ENCODE data around the gene AHCY.
"Not testable (repeated sequence)": the region's sequence is repeated elsewhere in the genome, so short reads cannot be mapped to it uniquely, and the experiment has no call there.

Gene AHCY

DNA sequence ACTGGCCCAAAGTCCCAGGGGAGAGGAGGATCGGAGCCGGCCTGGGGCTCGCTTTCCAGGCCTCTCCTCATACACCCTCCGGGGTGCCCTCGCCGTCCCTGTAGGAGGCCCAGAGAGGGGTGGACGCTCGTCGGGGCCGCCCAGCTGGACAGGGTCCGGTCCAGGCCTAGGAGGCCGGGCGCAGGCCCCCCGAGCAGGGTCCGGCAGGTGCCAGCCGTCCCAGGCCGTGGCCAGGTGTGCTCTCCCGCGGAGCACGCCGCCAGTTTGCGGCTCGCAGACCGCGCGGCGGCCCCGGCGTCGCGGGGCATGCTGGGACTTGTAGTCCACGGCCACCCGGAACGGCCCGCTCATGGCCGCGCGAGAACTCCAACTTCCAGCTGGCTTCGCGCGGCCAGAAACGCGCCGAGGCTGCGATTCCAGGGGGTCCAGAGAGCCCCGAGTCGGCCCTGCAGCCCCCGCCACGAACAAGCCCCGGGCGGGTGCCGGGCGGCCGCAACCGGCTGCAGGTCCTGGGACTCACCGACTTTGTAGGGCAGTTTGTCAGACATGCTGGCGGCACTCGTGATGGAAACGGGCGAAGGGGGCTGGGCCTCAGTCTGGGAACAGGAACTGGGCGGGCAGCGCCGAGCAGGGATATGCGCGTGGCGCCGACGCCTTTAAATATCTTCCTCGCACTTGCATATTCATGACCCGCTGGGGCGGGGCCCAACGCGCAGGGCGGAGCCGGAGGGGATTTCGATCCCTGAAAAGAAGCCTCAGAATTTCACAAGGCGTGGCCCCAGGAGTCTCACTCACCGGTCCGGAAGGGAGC, at the start of gene AHCY:
Gene AHCY (minus strand): TSS at position 633 of the 811 bp plus-strand sequence. CDS start 85 bp downstream, at position 548.
- DNase-seq = peak; percentile 95

DNA sequence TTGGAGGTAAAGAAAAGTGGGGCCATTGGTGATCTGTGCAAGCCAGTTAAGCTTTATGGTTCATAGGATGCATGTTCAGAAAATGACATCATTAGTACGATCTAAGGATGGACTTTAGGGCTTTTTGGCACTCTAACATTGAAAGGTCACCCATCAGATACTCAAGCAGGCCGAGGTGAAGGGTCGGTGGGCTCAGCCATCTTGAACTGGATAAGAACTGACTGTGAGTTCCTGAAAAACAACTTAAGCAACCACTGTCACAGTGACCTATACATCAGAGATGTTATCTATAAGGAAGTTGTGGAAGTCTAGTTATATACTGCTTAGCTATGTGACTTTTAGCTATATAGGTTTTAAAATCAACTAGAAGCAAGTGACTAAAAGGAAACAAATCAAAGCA, 46.9 kb upstream of the AHCY start:
- no peak for DNase-seq

DNA sequence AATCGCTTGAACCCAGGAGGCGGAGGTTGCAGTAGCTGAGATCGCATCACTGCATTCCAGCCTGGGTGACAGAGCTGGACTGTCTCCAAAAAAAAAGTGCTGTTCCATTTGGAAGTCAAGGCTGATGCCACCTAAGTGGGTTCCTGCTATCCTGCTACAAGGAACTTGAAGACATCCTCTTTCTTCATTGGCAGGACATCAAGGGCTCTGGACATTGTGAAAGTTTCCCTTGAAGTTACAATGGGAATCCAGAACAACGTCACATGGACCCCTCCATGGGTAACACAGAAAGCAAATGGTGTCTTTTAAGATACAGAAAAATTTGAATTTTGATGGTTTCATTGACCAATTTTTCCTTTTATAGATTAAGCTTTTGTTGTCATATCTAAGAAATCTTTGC, 44.4 kb upstream of the AHCY start:
- DNase-seq = no peak

DNA sequence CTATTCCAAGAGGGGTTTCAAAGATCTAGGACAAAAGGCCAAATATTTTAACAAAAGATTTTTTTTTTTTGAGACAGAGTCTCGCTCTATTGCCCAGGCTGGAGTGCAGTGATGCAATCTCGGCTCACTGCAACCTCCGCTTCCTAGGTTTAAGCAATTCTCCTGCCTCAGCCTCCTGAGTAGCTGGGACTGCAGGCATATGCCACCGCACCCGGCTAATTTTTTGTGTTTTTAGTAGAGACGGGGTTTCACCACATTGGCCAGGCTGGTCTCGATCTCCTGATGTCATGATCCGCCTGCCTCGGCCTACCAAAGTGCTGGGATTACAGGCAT, 43.3 kb upstream of the AHCY start:
- DNase-seq = not testable (repeated sequence)

DNA sequence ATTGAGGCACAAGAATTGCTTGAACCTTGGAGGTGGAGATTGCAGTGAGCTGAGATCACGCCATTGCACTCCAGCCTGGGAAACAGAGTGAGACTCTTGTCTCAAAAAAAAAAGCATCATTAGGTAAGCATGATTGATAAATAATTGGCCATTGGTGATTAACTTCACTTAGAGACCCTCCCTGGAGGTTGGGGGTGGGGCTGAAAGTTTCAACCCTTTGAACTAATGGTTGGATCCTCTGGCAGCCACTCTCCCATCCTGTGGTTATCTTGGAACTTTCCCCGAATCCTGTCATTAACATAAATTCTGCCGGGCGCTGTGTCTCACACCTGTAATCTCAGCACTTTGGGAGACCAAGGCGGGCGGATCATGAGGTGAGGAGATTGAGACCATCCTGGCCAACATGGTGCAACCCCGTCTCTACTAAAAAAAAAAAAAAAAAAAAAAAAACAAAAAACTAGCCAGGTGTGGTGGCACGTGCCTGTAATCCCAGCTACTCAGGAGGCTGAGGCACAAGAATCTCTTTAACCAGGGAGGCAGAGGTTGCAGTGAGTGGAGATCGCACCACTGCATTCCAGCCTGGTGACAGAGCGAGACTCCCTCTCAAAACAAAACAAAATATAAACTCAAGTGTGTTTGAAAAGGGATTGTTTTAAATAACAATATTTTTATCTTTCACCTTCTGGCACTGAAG, 42.8 kb upstream of the AHCY start:
- DNase-seq = not testable (repeated sequence)

DNA sequence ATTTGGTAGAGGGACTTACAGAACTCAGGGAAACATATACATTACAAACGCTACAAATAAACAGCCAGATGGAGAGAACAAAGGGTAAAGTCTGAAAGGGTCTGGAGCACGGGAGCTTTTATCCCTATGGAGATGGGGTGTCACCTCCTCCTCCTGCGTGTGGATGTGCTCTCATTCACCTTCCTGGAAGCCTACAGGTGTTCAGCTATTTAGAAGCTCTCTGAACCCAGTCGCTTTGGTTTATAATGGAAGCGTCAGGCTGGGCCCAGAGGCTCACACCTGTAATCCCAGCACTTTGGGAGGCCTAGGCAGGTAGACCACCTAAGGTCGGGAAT, 42.2 kb upstream of the AHCY start:
- no peak for DNase-seq

DNA sequence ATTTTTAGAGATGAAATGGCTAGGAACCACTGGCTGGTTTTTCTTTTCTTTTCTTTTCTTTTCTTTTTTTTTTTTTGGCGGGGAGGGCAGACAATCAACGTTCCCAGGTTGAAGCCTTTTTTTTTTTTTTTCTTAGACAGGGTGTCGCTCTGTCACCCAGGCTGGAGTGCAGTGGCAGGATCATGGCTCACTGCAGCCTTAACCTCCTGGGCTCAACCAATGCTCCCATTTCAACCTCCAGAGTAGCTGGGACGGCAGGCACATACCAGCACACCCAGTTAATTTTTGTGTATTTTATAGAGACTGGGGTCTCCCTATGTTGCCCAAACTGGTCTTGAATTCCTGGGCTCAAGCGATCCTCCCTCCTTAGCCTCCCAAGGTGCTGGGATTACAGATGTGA, 41.1 kb upstream of the AHCY start:
- DNase-seq = no peak

DNA sequence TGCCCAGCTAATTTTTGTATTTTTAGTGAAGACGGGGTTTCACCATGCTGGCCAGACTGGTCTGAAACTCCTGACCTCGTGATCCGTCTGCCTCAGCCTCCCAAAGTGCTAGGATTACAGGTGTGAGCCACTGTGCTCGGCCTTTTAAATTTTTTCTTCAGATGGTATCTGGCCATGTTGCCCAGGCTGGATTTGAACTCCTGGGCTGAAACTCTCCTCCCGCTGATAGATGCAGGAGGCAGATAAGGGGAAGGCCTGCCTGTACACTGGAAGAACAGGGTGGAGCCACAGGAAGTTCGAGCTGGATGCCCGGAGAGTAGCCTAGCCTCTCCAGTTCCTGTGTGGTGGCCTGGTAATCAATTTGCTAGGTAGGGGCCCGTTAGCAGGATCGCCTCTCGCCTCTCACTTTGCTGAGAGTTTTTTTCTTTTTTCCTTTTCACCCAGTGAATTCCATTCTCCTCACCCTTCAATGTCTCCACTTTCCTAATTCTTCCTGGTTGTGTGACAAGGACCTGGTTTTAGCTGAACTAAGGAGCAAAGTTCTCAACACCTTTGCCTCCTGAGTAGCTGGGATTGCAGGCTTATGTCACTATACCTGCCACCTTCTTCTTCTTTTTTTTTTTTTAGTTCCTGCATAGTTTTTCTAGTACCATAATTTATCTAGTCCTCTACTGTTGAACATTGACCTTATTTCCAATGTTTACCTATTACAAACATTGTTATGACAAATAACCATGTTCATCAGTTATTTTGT, 40.5 kb upstream of the AHCY start:
- no peak for DNase-seq

DNA sequence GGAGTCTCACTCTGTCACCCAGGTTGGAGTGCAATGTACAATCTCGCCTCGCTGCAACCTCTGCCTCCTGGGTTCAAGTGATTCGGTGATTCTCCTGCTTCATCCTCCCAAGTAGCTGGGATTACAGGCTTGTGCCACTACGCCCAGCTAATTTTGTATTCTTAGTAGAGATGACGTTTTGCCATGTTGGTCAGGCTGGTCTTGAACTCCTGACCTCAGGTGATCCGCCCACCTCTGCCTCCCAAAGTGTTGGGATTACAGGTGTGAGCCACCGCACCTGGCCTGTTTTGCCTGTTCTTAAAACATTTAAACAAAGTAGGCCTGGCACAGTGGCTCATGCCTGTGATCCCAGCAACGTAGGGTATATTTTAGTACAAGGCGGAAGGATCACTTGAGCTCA, 38.0 kb upstream of the AHCY start:
- DNase-seq = not testable (repeated sequence)

DNA sequence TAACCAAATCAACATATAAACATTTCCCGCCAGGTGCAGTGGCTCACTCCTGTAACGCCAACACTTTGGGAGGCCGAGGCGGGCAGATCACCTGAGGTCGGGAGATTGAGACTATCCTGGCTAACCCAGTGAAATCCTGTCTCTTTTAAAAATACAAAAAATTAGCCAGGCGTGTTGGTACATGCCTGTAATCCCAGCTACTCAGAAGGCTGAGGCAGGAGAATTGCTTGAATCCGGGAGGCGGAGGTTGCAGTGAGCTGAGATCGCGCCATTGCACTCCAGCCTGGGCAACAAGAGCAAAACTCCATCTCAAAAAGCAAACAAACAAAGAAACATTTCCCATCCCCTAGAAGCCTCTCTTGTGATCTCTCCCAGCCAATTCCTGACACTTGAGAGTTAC, 37.6 kb upstream of the AHCY start:
- not testable (repeated sequence) for DNase-seq

DNA sequence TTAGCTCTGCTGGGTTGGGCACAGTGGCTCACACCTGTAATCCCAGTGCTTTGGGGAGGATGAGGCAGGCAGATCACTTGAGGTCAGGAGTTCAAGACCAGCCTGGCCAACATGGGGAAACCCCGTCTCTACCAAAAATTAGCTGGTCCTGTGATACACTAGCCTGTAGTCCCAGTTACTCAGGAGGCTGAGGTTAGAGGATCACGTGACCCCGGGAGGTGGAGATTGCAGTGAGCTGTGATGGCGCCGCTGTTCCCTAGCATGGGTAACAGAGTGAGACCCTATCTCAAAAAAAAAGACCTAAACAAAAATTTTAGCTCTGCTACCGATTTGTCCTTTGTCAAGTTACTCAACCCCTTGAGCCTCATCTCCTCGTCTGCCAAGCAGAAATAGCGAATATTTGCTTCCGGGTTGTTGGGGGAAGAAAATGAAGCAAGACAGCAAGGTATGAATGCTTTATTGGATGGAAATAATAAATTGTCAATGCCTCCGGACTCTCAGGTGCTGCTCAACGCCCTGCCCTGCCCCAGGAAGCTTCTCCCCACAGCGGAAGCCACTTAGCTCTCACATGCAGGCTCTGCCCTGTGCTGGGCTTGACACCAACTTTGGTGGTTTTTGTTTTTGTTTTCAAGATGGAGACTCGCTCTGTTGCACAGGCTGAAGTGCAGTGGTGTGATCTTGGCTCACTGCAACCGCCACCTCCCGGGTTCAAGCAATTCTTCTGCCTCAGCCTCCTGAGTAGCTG, 35.0 kb upstream of the AHCY start:
- DNase-seq = no peak

DNA sequence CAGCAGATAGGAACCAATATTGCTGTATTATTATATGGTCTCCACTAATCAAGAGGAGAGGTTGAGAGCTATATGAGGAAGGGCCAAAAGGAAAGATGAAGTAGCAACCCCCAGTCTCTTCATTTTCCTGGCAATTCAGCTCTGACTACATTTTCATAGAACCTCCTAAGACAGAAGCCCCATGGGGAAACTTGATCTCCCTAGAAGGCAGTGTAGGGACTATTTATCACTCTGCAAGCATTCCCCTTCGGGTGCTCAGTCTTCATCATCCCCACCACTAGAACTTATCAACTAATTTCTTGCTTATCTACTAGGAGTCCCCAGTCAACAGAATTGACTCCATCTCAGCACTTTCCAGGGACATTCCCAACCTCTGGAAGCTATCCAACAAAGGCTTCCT, 34.4 kb upstream of the AHCY start:
- no peak for DNase-seq

DNA sequence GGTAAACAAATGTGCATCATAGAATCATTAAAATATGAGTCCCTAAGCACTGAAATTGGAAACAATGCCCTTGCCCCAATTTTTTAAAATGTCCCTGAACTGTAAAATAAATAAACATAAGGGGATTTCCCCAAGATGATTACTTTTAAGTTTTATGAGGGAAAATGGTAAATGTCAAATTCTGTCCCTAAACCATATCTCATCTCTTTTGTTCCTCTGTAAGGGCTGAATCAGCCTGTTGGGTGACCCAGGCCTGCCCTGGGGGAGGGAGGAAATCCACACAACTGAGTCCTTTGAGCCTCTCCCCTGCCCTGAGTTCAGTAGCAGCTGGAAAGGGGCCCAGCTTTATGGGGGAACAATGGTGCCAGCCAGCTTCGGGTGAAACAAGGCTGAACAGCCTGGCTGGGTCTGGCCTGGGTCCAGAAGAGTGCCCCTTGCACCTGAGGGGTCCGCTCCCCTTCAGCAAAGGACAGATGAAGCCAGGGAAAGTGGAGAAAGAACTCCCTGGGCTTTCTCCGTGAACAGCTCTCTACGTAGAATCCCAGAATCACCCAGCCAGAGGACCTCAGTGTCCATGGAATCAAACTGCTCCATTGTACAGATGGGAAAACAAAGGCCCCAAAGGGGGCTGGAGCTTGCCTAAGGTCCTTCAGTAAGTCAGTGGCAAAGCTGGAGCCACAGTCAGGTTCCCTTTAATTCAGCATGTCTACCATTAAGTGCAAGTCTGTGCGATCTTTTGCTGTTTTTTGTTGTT, 31.7 kb upstream of the AHCY start:
- DNase-seq = no peak

DNA sequence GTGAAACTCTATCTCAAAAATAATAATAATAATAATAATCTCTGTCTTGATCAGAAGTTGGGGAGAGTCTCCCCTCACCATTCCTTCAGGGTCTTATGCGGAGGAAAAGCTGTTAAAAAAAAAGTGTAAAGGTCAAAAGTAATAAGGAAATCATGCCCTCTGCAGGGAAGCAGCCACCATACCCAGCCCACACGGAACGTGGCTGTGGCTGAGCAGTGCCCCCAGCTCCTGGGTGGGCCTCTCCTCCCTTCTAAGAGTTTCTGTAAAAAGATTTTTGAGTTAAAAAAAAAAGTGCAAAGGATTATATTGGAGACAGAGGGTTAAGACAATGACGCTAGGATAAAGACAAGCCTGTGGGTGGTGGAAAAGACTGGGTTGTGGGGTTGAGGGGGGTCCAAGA, 30.6 kb upstream of the AHCY start:
- no peak for DNase-seq

DNA sequence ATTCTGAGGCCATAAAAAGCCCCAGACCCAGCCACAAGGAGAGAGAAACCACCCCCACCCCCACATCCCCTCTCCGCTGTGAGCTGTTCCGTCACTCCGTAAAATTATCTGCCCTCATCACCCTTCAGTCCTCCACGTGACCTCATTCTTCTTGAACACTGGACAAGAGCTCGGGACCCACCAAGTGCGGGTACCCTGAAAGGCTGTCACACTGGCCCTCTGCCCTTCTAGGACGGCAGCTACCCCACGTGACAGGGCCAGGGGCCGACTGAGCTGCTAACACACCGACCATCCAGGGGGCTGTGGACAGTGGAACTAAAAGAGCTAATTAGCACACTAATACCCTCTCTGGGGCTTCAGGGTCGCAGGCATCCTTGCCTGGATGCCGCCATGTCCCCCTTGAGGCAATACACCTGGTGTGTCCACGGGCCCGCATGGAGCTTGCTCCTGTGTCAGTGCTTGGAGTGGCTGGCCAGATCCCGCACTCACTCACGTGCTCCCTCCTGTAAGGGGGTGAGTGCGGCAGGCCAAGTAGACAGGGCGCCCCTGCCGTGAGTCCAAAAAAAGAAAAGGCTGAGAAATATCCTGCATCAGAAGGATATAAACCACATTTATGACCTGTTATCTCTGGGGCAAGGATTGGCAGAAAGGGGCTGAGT, 29.2 kb upstream of the AHCY start:
- no peak for DNase-seq

DNA sequence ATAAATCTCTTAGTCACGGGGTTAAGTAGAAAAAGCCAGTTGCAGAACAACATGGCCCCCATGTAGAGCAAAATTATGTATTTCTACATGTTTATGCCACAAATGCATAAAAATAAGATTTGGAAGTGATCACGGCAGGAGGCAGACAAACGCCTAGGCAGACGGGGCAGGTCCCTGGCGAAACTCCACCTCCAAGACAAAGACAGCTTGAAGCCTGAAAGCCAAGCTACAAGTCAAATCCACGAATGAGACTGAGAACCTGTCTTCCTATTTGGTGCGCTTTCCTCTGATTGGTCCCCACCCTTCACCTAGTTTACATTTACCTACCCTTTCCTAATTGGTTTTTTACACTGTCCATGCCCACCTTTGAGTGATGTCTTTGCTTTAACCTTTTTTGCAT, 28.7 kb upstream of the AHCY start:
- DNase-seq = no peak

DNA sequence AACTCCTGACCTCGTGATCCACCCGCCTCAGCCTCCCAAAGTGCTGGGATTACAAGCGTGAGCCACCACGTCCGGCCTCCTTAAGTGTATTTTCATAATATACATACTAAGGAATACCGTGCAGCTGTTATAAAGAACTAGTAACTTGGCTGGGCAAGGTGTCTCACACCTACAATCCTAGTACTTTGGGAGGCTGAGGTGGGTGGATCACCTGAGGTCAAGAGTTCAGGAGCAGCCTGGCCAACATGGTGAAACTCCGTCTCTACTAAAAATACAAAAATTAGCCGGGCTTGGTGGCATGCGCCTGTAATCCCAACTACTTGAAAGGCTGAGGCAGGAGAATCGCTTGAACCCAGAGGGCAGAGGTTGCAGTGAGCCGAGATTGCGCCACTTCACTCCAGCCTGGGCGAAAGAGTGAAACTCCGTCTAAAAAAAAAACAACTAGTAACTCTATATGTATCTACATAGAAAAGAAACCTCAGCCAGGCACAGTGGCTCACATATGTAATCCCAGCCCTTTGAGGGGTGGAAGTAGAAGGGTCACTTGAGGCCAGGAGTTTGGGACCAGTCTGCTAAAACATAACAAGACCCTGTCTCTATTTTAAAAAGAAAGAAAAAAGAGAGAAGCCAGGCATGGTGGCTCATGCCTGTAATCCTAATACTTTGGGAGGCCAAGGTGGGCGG, 27.8 kb upstream of the AHCY start:
- not testable (repeated sequence) for DNase-seq

DNA sequence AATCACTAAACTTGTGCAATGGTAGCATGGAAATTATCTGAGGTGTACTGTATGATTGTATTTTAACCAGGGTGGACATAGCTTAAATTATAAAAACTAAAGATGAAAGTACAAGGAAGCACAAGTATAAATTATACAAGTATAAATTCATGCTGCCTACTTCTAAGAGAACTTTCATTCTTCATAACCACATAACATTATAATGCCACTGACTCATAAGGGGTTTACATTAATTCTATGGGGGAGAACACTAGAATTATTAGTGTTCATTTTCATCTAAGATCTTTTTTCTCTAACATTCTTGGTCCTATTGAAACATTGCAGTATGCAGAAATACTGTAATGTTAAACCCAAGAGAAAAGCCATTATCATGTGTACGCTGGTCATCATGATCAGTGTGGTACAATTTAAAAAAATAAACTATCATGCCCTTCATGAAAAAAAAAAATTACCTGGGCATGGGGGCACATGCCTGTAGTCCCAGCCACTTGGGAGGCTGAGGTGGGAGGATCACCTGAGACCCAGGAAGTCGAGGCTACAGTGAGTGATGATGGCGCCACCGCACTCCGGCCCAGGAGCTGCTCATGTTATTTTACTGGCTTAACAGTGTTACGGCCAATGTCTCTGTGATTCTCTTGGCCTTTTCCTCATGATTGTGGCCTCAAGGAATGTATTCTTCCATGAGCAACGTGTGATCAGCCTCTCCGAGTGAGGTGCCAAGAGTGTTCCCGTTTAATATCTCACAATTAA, 25.9 kb upstream of the AHCY start:
- DNase-seq = peak; percentile 45

DNA sequence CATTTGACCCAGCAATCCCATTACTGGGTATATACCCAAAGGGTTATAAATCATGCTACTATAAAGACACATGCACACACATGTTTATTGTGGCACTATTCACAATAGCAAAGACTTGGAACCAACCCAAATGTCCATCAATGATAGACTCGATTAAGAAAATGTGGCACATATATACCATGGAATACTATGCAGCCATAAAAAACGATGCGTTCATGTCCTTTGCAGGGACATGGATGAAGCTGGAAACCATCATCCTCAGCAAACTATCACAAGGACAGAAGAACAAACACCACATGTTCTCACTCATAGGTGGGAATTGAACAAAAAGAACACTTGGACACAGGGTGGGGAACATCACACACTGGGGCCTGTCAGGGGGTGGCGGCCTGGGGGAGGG, 25.1 kb upstream of the AHCY start:
- not testable (repeated sequence) for DNase-seq

DNA sequence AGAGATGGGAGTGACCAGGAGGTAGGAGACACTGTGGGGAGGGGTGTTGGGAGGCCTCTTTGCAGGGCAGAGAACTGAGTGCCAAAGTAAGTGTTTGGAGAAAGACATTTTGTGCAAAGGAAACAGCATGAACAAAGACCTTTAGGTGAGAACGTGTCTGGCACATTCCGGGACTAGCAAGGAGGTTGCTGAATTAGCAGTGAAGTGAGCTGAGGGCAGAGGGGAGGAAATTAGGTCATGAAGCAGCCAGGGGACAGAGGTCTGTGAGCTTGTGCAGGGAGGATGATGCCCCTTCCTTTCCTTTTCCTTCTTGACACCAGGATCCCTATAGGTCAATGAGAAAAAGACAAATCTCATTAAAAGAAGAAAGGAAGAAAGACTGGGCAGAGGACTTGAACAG, 21.4 kb upstream of the AHCY start:
- DNase-seq = no peak

All from fibroblast of upper back skin (primary cell).